T-helper 17 cell (primary cell): Measurements from ENCODE around the gene SNTG2. TPM values are rescaled to one million over a fixed set of nuclear protein-coding genes. Genes with fewer than 3 reads are reported as not detected.
"Not testable (repeated sequence)": the region's sequence is repeated elsewhere in the genome, so short reads cannot be mapped to it uniquely, and the experiment has no call there.

Experiments used
- ATAC-seq: fragments of 150-1000 bp; cut with Tn5 transposase; 2 replicates; pipeline ENCODE4 v1.10.0; 2021; ENCODE audit warnings: mild to moderate bottlenecking, moderate library complexity
- DNase-seq, 3 donors: peaks; one replicate each; pipeline versions ENCODE4 v3.0.0 to v3.0.0-alpha.2; 2020 to 2021
- H3K9me3 ChIP-seq: one replicate; pipeline ENCODE4 v1.7.0; 2013; ENCODE audit warnings: low read length, mild to moderate bottlenecking; ENCODE audit not compliant: control insufficient read depth, poor library complexity, severe bottlenecking
- H3K27ac Mint-ChIP-seq: one replicate; pipeline ENCODE4 v1.8.0; 2022; ENCODE audit warnings: mild to moderate bottlenecking, moderate library complexity, mixed read lengths
- H3K27me3 Mint-ChIP-seq: one replicate; pipeline ENCODE4 v1.8.0; 2022; ENCODE audit warnings: mixed read lengths
- H3K36me3 Mint-ChIP-seq: one replicate; pipeline ENCODE4 v1.8.0; 2022; ENCODE audit warnings: low read depth, mixed read lengths
- H3K4me1 Mint-ChIP-seq: one replicate; pipeline ENCODE4 v1.8.0; 2022; ENCODE audit warnings: mild to moderate bottlenecking, mixed read lengths
- H3K4me3 Mint-ChIP-seq: one replicate; pipeline ENCODE4 v1.8.0; 2022; ENCODE audit warnings: mild to moderate bottlenecking, moderate library complexity, mixed read lengths
- total RNA-seq, 4 donors: library from RNA in 2 of 4; stranded (reverse) in 2 of 4; gene quantifications; one replicate each; pipeline ENCODE4 v1.2.3 and lab custom pipeline; 2022 to 2026

Gene SNTG2
- total RNA-seq, 2 donors from 2014 or later = 2.0 to 6.3 TPM

GRCh38 chr2:1373830-1374229 is 423.2 kb downstream of the SNTG2 start:
- no peak overlapping the region for H3K27ac Mint-ChIP-seq
- H3K27me3 Mint-ChIP-seq = no peaks in the 10 kb centered on the region
- H3K4me1 Mint-ChIP-seq = peaks cover 2% of the 10 kb centered on the region
- H3K9me3 ChIP-seq = no peaks in the 10 kb centered on the region
- H3K4me3 Mint-ChIP-seq = no peak overlapping the region
- DNase-seq (no peak), ATAC-seq (no peak)
- no peaks in the 10 kb centered on the region for H3K36me3 Mint-ChIP-seq

GRCh38 chr2:1374287-1374686 is 423.6 kb downstream of the SNTG2 start:
- peaks cover 2% of the 10 kb centered on the region for H3K4me1 Mint-ChIP-seq
- H3K27ac Mint-ChIP-seq = no peak overlapping the region
- H3K9me3 ChIP-seq = no peaks in the 10 kb centered on the region
- H3K36me3 Mint-ChIP-seq = no peaks in the 10 kb centered on the region
- H3K4me3 Mint-ChIP-seq = no peak overlapping the region
- ATAC-seq (no peak), DNase-seq (no peak)
- H3K27me3 Mint-ChIP-seq = no peaks in the 10 kb centered on the region

GRCh38 chr2:1375794-1376193 is 425.1 kb downstream of the SNTG2 start:
- no peaks in the 10 kb centered on the region for H3K4me1 Mint-ChIP-seq
- DNase-seq (no peak), ATAC-seq (no peak)
- H3K4me3 Mint-ChIP-seq = no peak overlapping the region
- no peaks in the 10 kb centered on the region for H3K27me3 Mint-ChIP-seq
- H3K27ac Mint-ChIP-seq = no peak overlapping the region
- no peaks in the 10 kb centered on the region for H3K9me3 ChIP-seq
- no peaks in the 10 kb centered on the region for H3K36me3 Mint-ChIP-seq

DNA sequence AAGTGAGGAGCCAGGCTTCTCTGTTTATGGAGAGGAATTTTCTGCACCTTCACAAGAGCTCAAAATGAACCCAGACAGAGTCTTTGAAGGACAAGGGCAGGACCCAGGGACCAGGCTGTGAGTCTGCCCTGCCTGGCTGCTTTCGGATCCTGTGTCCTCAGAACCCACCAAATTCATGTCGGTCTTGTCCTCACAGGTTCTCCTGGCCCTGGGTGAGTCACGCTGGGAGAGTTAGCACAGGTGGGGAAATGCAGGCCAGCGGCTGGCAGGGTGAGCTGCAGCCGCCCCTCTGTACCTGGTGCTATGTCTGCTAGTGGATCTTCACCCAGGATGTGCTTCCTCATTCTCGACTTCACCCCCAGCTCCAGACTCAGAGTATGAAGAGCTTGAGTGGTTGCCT is 426.8 kb downstream of the SNTG2 start:
- Mint-ChIP-seq H3K4me3 (no peak overlapping the region), H3K27me3 (no peaks in the 10 kb centered on the region), H3K27ac (no peak overlapping the region), H3K4me1 (no peaks in the 10 kb centered on the region), H3K36me3 (no peaks in the 10 kb centered on the region)
- DNase-seq (no peak), ATAC-seq (no peak)
- H3K9me3 ChIP-seq = no peaks in the 10 kb centered on the region

GRCh38 chr2:1378456-1379150 is 428.0 kb downstream of the SNTG2 start:
- Mint-ChIP-seq H3K36me3 (no peaks in the 10 kb centered on the region), H3K27me3 (no peaks in the 10 kb centered on the region), H3K27ac (no peak overlapping the region), H3K4me1 (no peaks in the 10 kb centered on the region), H3K4me3 (no peak overlapping the region)
- ATAC-seq = no peak
- no peaks in the 10 kb centered on the region for H3K9me3 ChIP-seq
- DNase-seq = no peak

DNA sequence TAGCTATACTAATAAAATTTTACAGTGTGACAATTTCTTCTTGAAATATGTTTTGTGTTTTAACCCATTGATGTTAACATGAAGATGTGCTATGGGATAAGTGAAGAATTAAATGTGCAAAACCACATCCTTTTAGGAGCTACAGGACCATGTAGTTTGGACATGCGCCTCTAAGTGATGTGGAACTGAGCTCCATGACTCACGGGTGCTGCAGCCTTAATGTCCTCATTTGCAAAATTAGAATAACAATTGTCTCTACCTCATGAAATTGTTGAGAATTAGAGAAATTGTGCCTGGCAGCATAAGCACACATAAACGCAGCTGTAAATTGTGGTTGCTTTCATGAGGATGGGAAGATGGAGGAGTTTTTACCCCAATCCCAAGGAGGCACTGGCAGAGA is 431.0 kb downstream of the SNTG2 start:
- Mint-ChIP-seq H3K4me3 (no peak overlapping the region), H3K27me3 (no peaks in the 10 kb centered on the region), H3K27ac (no peak overlapping the region), H3K4me1 (no peaks in the 10 kb centered on the region), H3K36me3 (no peaks in the 10 kb centered on the region)
- no peak for ATAC-seq
- no peak for DNase-seq
- H3K9me3 ChIP-seq = no peaks in the 10 kb centered on the region

GRCh38 chr2:1387954-1388725 is 437.5 kb downstream of the SNTG2 start:
- H3K4me3 Mint-ChIP-seq = peak overlapping the region; percentile 22
- H3K9me3 ChIP-seq, H3K27me3 Mint-ChIP-seq, ATAC-seq, H3K4me1 Mint-ChIP-seq, DNase-seq, H3K36me3 Mint-ChIP-seq: not testable (repeated sequence)
- peak overlapping the region; percentile 41 for H3K27ac Mint-ChIP-seq

DNA sequence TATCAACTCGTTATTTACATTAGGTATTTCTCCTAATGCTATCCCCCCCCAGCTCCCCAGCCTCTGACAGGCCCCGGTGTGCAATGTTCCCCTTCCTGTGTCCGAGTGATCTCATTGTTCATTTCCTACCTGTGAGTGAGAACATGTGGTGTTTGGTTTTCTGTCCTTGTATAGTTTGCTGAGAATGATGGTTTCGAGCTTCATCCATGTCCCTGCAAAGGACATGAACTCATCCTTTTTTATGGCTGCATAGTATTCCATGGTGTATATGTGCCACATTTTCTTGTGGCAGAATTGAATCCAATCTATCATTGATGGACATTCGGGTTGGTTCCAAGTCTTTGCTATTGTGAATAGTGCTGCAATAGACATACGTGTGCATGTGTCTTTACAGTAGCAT is 439.5 kb downstream of the SNTG2 start:
- not testable (repeated sequence) for H3K36me3 Mint-ChIP-seq, H3K27me3 Mint-ChIP-seq, H3K27ac Mint-ChIP-seq, ATAC-seq, H3K4me1 Mint-ChIP-seq, DNase-seq, H3K4me3 Mint-ChIP-seq, H3K9me3 ChIP-seq

DNA sequence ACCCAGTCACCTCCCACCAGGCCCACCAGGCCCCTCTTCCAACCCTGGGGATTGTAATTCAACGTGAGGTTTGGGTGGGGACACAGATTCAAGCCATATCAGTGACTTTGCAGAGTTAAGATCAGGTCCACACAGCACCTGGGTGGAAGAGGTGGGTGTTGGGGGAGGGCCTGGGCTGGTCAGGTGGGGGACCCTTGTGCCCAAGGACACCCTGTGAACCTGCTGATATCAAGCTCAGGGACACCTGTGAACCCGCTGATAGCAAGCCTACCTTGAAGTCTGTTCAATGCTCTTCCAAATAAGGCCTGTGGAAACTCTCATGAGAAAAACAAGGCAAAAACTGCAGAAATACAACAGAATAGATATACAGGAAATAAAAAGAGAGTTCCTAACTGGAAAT is 442.7 kb downstream of the SNTG2 start:
- Mint-ChIP-seq H3K27ac (no peak overlapping the region), H3K27me3 (peaks cover 7% of the 10 kb centered on the region), H3K4me1 (peaks cover 6% of the 10 kb centered on the region), H3K4me3 (no peak overlapping the region), H3K36me3 (peaks cover 2% of the 10 kb centered on the region)
- ATAC-seq (no peak), DNase-seq (no peak)
- no peaks in the 10 kb centered on the region for H3K9me3 ChIP-seq

DNA sequence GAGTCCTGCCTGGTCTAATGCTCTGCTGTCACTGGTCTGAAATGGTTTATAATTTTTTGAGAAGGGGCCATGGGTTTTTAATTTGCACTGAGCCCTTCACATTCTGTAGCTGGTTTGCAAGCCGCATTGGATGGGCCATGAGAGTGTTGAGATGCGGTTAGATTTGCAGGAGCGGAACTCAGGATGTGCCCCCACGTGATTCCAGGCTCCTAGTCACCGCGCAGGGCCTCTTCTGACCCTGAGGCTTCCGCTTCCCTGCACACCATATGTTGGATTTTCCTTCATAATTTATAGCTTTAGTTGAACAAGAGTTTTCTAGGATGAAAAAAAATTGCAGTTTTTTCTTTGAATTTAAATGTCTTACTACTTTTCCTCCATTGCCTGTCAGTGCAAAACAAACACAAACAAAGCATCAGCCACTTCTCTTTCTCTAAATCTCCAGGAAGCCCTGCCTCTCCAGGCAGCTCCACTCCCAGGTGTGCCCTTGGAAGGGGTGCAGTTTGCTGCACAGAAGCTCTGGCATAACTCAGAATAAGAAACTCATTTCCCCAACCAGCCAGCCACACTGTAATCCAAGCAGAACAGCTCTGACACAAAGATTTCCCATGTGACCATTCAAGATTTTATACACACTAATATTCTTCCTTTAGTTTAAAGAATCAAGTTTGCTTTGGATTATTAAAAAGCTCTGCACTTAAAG is 444.2 kb downstream of the SNTG2 start:
- H3K4me3 Mint-ChIP-seq = no peak overlapping the region
- no peak for ATAC-seq
- H3K9me3 ChIP-seq = no peaks in the 10 kb centered on the region

DNA sequence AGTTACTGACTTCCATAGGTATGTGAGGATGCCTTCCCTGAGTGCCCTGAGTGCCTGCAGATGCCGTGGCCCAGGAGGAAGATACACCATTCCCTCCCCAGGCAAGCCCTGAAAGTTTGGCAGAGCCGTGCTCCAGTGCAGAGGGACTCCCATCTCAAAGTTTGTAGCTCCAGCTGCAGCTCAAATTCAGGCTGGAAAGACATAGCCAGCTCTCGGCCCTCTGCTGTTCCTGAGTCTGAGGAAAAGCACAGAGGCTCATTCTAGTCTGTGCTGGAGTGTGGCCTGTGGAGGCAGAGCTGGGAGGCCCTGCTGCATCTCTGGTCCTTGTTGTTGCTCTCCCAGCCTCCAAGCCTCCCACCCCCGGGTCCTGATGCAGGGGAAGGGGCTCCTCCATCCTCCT is 446.7 kb downstream of the SNTG2 start:
- H3K36me3 Mint-ChIP-seq = peaks cover 5% of the 10 kb centered on the region
- H3K9me3 ChIP-seq = no peaks in the 10 kb centered on the region
- DNase-seq (no peak), ATAC-seq (no peak)
- H3K27me3 Mint-ChIP-seq = peaks cover 7% of the 10 kb centered on the region
- H3K4me1 Mint-ChIP-seq = peaks cover 8% of the 10 kb centered on the region
- H3K27ac Mint-ChIP-seq = no peak overlapping the region
- no peak overlapping the region for H3K4me3 Mint-ChIP-seq

More for the DNA sequence above, 444.2 kb downstream of the SNTG2 start:
- Mint-ChIP-seq H3K27me3 (peaks cover 7% of the 10 kb centered on the region), H3K27ac (no peak overlapping the region), H3K36me3 (peaks cover 5% of the 10 kb centered on the region), H3K4me1 (peaks cover 8% of the 10 kb centered on the region)
- no peak for DNase-seq

DNA sequence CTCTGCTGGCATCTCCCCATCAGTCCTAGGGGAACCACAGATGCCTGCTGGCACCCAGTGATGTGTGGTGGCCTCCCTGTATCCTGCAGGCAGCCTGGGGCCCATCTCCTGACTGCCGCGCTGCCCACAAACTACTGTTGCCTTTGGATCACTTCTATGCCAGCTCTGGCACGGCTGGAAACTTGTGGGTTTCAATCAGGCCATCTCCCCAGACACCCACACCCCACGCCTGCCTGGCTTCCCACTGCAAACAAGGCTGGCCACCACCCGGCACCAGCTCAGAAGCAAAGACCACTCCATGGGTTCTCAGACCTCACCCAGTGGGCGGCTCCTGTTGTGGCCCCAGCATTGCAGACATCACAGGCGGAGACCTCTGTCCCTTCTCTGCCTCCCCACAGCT is 447.5 kb downstream of the SNTG2 start:
- Mint-ChIP-seq H3K27ac (no peak overlapping the region), H3K27me3 (peaks cover 7% of the 10 kb centered on the region), H3K36me3 (peaks cover 5% of the 10 kb centered on the region), H3K4me1 (peaks cover 8% of the 10 kb centered on the region), H3K4me3 (no peak overlapping the region)
- no peak for DNase-seq
- ATAC-seq = no peak
- H3K9me3 ChIP-seq = no peaks in the 10 kb centered on the region

GRCh38 chr2:1400943-1401735 is 450.5 kb downstream of the SNTG2 start:
- ATAC-seq = no peak
- H3K27ac Mint-ChIP-seq = no peak overlapping the region

More at GRCh38 chr2:1400943-1401735, 450.5 kb downstream of the SNTG2 start:
- Mint-ChIP-seq H3K4me3 (no peak overlapping the region), H3K4me1 (peaks cover 5% of the 10 kb centered on the region), H3K27me3 (peaks cover under 1% of the 10 kb centered on the region), H3K36me3 (peaks cover 3% of the 10 kb centered on the region)
- no peak for DNase-seq
- H3K9me3 ChIP-seq = no peaks in the 10 kb centered on the region
